CD4-positive, alpha-beta T cell treated with Interleukin-15 for 4 hours (primary cell): ENCODE measurements around the gene CTPS1.

Experiments used
- DNase-seq: peaks from one replicate; pipeline ENCODE4 v3.0.0-alpha.2; 2020; ENCODE audit warnings: low spot score

The CTPS1 gene

GRCh38 chr1:40969445-40969844 lies 10.1 kb upstream of the CTPS1 start:
- DNase-seq = no peak

- DNase-seq = no peak
Measured at GRCh38 chr1:40971966-40972365, 7.5 kb upstream of the CTPS1 start.

GRCh38 chr1:40973912-40974311 lies 5.6 kb upstream of the CTPS1 start:
- no peak for DNase-seq

- DNase-seq = no peak
Measured at GRCh38 chr1:40974945-40975344, 4.6 kb upstream of the CTPS1 start.

GRCh38 chr1:40976952-40977690 lies 2.4 kb upstream of the CTPS1 start:
- no peak for DNase-seq

GRCh38 chr1:40977716-40978115 lies 1.8 kb upstream of the CTPS1 start:
- no peak for DNase-seq

GRCh38 chr1:40978886-40979240 lies 633 bp upstream of the CTPS1 start:
- DNase-seq = no peak

GRCh38 chr1:40980068-40980452 lies 564 bp downstream of the CTPS1 start:
- DNase-seq = no peak

- DNase-seq = peak; percentile 41
Measured at GRCh38 chr1:40980453-40981121, 1.1 kb downstream of the CTPS1 start.

- DNase-seq = no peak
Measured at GRCh38 chr1:40981691-40982448, 2.4 kb downstream of the CTPS1 start.

GRCh38 chr1:40982721-40983120 lies 3.2 kb downstream of the CTPS1 start:
- no peak for DNase-seq

- no peak for DNase-seq
Measured at GRCh38 chr1:40983286-40983685, 3.8 kb downstream of the CTPS1 start.

- no peak for DNase-seq
Measured at GRCh38 chr1:40984066-40984465, 4.6 kb downstream of the CTPS1 start.

GRCh38 chr1:40984531-40984930 lies 5.0 kb downstream of the CTPS1 start:
- no peak for DNase-seq

GRCh38 chr1:40985161-40985560 lies 5.7 kb downstream of the CTPS1 start:
- DNase-seq = no peak

- DNase-seq = no peak
Measured at GRCh38 chr1:40985875-40986274, 6.4 kb downstream of the CTPS1 start.

- DNase-seq = no peak
Measured at GRCh38 chr1:40986328-40986783, 6.9 kb downstream of the CTPS1 start.

- DNase-seq = no peak
Measured at GRCh38 chr1:40986956-40987355, 7.5 kb downstream of the CTPS1 start.

- no peak for DNase-seq
Measured at GRCh38 chr1:40987439-40988276, 8.2 kb downstream of the CTPS1 start.

- no peak for DNase-seq
Measured at GRCh38 chr1:40988280-40988679, 8.8 kb downstream of the CTPS1 start.

- DNase-seq = no peak
Measured at GRCh38 chr1:40989066-40989465, 9.6 kb downstream of the CTPS1 start.

GRCh38 chr1:40997096-40997495 lies 17.6 kb downstream of the CTPS1 start:
- DNase-seq = no peak
